Measurements from ENCODE around the gene LYRM4.

- no peak for TF ChIP-seq ZNF24 (tag by site-specific recombination; IDR thresholded peaks at IDR 0.05)
- TF ChIP-seq CTCF (tag by site-specific recombination; IDR thresholded peaks at IDR 0.05) = no peak
- no peak for TF ChIP-seq ZNF785 (tag by site-specific recombination; IDR thresholded peaks at IDR 0.05)
- no peak for TF ChIP-seq TRIM28 (IDR thresholded peaks at IDR 0.05; ENCODE audit: borderline replicate concordance, low read length)
- TF ChIP-seq ZNF623 (tag by site-specific recombination; IDR thresholded peaks at IDR 0.05) = no peak
- TF ChIP-seq RBAK (tag by site-specific recombination; IDR thresholded peaks at IDR 0.05) = no peak
- no peak for TF ChIP-seq YY1 (tag by site-specific recombination; IDR thresholded peaks at IDR 0.05)
- no peak for TF ChIP-seq TCF7L2 (IDR thresholded peaks at IDR 0.05; ENCODE audit: borderline replicate concordance, low read depth, low read length)
- no peak for TF ChIP-seq ZNF664 (tag by site-specific recombination; IDR thresholded peaks at IDR 0.05)
- no peak for TF ChIP-seq BCL11A (tag by site-specific recombination; IDR thresholded peaks at IDR 0.05; ENCODE audit: low read depth)
- TF ChIP-seq ZNF146 (tag by site-specific recombination; IDR thresholded peaks at IDR 0.05) = no peak
These were observed 130.4 kb downstream of the LYRM4 start for GRCh38 chr6:5130135-5130866.

Measured in HEK293 (cell line).